Measurements from ENCODE around the gene HOXB7.

HOXB7 gene

DNA sequence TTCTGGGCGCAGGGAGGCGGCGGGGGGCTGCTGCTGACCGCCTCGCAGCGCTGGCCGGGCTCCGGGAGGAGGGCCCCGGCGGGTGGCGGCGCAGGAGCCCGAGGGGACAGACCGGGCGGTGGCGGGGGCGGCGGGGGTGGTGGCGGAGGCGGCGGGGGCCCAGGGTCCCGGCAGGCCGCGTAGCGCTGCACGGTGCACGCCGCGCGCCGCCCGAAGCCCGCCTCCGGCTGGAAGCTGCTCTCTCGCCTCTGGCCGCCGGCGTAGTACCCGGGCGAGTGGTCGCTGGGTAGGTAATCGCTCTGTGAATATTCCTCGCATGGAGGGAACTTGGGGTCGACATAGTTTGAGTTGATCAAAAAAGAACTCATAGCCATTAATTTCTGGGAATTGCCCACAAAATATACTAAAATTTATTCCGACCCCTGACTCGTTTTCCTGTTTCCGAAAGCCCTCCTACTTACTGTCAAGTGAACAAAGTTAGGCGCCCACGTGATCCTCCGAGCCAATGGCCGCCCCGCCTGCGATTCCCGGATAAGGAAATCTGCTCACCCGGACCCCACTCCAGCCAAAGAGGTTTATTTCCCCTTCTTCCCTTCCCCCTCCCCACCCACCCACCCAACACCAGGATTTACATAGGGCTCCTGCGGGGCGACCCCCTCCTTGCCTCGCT lies 32.7 kb downstream of the HOXB7 start, which contains the start of gene HOXB4:
HOXB4 (minus strand) TSS at position 405 of the 670 bp plus-strand sequence; CDS start at position 374, 31 bp downstream.
- peak; percentile 32 for DNase-seq

DNA sequence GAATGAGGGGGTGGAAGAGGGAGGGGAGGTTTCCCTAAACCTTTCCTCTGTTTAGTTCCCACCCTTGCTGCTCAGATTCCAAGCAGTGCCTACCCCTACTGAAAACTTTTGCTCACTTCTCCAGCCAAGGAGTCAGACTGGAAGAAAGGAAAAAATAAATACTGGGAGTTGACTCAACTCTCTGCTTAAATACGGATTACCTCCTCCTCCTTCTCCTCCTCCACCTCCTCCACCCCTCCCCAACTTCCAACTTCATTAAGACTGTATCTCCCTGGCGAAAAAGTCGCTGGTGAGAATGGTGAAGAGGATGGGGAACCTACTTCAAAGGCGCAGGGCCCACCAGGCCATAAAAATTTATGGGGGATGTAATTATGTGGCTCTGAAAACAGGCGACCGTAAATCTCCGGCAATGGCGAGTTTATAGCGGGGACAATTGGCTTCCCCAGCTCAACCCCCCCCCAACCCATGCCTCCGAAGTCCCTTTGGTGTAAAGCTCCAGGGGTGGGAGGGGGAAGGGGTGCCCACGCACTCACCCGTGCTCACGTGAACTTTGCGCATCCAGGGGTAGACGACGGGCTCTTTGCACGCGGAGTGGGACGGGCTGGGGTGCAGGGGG lies 33.4 kb downstream of the HOXB7 start:
- DNase-seq: no peak

DNA sequence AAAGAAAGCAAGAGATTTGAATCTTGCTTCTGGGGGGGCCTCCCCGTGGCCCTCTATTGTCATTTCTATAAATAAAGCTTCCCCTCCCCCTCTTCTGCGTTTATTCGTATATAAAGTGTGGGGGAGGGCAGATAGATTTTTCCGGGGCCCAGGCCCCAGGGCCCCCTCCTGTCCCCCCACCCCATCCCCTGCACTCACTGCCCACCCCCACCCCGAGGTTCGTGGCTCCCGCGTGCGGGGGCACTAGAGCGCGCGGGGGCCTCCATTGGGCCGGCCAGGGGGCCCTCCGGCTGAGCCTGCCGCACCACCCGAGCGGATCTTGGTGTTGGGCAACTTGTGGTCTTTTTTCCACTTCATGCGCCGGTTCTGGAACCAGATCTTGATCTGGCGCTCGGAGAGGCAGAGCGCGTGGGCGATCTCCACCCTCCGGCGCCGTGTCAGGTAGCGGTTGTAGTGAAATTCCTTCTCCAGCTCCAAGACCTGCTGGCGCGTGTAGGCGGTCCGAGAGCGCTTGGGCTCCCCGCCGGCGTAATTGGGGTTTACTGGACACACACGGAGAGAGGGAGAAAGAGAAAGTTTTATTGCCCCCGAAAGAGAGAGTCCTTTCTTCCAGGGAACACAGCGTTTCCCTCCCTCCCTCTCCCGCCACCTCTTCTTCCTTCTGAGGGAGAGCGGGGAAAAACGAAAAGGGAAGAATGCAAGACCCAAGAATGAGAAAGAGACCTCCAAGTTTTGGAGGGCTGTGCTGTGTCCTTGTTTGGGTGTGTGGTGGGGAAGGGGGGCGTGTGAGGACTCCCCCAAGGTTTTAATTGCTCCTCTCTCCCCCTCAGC lies 34.1 kb downstream of the HOXB7 start:
- DNase-seq: no peak

DNA sequence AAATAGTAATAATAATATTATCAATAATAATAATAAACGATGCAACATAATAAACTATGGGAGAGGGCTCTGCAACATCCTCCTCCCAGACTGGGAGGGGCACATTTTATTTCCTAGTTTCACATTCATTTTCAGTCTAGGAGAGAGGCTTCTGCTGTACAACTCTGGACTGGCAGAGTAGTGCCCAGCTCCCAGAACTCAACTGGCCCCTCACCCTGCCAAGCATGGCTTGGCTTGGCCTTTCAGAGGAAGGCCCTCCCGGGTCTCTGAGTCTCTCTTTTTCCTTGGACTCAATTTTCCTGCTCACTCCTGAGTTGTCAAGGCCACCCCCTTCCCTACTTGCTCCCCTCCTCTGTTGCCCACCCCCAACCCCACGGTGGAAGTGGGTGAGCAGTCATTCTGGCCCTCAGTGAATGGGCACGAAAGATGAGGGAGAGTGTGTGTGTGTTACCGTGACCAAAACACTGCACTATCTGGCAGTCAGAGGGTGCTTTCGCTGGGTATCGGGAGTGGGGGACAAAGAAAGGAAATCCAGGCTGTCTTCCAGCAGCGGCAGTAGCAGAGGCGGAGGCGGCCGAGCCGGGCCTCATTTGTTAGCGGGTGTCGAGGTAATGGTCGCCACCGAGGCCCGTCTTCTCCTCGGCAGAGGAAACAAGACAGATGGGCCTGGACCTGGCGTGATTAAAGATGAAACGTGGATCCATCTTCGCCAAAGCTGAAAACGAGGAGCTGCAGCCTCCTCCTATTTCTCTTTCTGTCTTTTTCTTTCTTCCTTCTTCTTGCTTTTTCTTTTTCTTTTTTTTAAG lies 34.9 kb downstream of the HOXB7 start:
- no peak for DNase-seq

DNA sequence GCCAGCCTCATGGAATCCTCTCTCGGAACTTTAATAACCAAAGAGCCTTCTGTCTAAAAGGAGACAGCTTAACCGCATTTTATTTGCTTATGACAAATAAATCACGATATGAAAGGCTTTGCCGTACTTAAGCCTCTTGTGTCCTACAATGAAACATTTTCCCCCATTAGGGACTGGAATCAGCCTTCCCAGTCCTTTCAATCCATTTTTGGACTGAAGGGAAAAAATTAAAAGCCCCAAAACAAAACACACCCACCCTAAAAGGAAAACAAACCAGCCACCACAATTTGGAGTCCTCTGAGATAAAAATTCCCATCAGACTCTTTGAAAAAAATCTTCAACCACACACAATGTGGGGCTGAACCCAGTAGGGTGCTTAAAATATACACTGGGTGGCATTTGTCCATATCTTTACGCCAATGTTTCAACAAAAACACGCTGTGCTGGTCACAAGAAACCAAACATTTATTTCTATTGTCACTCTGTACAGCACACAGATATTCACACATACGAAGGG lies 35.7 kb downstream of the HOXB7 start:
- no peak for DNase-seq

DNA sequence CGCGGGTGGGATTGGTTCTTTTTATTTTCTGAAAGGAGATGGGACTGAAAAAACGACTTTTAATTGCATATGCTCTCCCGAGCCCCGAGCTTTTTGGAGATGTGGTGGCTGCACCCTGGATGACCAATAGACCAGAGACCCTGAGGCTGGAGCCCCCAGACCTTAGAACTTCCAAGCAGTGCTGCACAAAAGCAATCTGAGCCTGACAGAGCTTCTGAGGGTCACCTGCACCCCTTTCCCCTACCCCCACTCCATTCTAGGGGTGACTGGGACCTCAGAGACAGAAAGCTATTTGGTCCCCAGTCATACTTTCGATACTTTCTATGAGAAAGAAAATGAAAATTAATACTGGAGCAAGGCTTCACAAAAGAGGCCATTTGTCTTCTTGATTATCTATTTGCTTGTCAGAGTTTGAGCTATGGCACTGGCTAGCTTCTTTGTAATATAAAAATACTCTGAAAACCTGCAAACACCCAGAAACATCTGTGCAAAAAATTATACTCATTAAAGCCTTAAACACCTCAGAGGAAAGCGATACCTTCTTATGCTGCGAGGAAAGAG lies 36.2 kb downstream of the HOXB7 start:
- no peak for DNase-seq

DNA sequence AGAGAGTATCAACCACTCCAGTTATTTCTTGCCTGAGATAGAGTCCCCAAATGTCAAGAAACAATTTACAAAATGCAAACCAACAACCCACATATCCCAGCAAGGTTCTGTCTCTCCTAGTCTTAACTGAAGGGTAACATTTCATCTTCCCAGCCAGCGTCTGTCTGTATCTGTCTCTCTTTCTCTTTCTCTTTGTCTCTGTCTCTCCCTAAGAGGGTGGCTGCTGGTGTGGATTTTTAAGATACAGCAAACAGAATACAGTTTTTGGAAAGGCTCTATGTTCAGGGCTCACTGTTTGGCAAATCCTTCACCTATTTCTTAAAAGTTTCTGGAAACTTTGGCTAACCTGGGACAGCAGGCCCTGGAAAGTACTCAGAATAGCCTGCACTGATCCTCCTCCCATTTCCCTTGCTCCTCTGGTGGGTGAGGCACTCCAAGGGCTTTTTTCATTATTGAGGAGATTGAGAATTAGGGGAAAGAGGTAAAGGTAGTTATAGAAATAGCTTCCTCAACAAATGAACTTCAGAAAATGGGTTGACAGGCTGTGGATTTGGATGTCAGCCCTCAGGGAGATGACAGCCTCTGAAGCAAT lies 38.9 kb downstream of the HOXB7 start:
- no peak for DNase-seq

DNA sequence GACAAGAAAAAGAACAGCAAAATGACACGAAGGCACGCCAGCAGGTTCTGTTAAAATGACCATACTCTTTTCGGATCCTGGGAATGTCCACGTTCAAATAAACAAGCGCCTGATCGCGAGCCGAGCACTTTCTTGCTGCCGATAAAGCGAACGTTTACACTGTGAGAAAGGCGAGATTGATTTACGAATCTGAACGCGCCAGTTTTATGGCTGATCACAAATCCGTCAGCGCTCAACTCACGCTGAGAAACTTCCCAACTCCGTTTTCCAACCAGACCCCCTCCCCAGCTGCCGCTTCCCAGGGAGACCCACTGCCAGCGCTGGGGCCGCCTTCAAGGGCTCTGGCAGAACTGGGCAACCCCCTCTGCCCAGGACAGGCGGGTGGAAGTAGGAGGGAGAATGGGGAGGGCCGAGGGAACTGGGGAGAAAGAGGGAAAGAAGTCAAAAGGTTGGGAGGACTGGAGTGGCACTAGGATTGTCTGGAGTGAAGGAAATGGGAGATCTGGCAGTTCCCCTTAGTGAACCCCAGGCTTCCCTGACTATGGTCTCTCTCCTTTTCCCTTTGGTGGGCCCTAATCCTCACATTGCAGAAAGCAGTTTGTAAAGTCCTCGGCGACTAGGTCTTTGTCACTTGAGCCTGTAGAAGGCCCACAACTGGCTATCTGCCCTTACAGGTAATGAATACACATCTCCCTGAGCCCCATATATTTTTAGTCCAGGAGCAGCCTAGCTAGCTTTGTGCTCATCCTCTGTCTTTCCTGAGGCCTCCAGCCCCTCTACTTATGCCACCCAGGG lies 39.6 kb downstream of the HOXB7 start:
- no peak for DNase-seq

DNA sequence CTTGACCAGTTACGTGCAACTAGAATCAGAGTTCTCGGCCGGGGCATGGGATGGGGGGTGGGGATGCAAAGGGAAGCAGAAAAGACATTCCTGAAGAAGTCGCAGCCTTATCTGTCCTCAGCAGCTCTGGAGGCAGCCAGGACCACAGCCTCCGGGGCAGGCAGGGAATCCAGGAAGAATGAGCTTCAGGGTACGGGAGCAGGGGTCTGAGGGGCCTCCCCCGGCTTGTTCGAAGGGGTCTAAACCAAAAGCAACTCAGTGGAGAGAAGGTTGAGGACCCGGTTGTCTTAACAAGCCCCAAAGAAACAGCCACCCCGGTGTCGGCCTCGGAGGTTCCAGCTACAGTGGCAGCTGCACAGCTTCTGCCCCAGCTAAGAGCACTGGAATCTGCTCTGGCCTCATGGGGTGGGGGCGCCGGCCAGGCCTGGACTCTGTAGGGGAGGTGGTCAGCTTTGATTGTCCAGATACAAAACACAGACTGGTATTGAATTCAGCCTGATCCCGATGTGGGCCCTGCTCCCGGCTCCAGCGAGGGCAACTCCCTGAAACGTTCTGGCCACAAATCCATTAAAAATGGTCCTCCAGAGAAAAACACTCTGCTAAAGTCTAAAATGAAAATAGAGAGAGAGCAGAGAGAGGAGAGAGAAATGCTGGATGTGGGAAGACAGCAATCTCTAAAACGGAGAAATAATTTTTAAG lies 40.3 kb downstream of the HOXB7 start:
- no peak for DNase-seq

DNA sequence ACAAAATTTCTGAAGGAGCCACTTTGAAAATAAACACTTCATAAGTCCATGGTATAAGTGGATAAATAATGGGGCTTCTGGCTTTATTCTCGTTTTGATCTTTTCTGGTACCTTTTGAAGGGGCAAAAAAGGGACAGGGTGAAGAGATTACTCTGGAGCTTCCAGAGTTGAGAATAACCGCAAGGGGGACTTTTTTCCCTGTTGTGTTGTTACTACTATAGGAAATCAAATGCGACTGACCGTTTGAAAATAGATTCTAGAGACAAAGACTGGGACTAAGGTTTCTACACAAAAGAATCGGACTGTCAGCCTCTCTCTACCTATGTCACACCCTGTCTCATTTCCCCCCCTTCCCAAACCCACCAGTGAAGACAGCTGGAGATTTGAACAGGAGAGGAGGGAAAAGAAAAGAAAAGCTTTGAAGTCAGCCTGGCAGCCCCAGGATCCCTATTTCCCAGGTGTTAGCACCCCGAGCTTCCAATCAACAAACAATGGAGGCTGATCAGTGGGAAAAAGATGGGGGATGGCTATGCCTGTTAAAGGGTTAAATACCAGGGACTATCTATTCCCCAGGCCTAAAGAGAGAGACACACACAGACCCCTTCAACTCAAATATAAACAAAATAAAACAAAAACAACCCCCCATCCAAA lies 41.0 kb downstream of the HOXB7 start:
- no peak for DNase-seq

DNA sequence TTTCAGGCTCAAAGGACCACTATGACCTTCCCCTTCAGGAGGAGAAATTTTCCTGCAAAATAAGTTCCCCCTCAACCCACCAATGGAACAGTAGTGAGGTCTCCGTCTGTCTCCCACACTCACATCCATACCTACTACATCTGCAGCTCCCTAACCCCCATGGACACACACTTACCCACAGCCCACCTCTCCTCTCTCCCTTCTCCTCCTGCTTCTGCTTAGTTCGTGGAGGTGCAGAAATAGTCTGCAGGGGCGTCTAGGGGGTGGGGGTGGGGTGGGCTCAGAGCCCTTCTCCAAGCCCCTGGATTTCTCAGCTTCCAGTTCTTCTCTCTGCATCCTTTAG lies 41.6 kb downstream of the HOXB7 start:
- DNase-seq: no peak

DNA sequence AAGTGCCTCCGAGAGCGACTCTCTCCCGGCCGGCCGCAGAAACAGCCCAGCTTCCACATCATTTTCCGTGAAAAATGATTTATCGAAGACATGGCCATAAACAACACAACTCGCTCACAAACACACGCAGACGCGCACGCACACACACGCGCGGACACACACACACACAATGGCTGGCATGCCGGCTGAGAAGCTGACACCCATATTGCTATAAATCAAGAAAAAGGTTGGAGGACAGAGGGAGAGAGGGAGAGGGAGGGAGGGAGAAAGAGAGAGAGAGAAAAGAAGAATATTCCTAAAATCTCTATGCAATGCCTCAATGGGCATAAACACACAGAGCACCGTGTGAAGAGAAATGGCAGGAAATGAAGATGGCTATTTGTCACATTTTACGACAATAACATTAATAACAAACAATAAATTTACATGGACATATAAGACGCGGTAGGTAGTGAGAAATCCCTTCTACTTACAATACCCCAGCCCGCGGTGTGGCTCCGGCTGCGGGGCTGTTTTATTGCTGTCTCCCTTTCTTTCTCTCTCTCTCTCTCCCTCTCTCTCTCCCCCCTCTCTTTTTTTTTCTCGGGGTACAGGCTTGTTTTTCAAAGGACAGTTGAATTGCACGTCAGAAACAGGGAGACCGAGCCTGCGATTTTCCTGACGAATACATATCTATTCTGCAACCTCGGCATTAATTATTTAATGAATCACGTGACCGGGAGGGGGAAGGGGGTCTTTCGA lies 42.1 kb downstream of the HOXB7 start:
- peak; percentile 17 for DNase-seq

DNA sequence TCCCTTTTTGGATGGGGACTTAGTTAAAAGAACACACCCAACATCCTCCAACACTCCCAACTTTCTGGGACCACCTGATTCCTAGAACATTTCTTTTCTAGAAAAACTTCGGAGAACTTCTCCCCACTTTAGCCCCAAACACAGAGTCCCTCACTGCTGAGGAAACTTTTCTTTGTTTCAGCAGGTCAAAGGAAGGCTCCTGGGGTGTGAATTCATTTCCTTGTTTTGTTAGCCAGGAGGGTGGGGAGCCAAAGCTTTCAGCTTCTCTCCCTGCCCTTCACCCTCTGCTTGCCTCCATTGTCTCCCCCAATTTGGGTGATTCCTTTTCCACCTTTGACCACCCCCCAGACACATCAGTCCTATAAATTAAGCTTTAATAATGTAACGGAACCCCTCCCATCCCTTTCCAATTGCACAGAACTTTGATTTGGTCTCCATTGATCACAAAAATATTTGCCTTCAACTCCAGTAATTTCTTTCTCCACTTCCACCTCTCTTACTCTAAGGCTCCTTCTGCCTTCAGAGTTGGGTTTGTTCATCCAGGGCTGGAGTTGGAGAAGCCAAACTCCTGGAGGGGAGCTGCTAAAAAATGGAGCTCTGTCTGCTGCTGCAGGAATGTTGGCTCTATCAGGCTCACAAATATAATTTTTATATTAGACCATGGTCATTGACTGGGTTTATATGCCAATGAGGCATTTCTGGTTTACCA lies 43.0 kb downstream of the HOXB7 start:
- DNase-seq: no peak

DNA sequence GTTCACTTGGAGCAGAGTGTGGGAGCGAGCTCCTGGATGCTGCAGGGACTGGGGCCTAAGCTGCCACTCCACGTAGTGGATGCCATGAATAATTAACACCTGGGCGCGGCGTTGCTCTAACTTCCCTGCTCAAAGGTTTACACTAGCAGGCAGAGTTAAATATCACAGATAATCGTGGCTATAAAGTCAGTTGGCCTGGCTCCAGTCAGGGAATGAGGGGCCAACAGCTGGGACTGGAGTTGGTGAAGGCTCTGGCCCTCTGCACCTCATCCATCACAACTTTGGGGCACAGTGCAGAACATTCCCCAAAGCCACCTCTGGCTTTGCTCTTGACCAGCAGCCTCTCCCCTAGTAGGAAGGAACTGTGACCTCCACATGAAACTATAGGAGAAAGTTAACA lies 43.6 kb downstream of the HOXB7 start:
- DNase-seq: no peak

DNA sequence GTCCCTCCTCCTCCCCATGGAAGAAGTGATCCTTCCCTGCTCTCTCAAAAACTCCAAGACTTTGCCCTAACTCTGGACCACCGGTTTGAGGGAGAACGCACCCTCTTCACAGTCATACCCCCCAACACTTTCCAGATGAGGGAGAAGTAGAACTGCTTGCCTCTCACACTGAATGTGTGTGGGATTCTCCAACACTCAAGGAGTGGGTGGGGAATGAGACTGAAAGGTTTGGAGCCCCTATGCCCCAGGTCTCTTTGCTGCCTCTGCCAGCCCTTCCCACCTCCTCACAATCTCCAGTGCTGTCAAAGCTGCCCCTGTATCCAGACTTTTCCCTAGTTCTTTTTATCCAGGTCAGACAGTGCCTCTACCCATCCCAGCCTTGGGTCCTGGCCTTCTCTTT lies 44.1 kb downstream of the HOXB7 start:
- DNase-seq: no peak

DNA sequence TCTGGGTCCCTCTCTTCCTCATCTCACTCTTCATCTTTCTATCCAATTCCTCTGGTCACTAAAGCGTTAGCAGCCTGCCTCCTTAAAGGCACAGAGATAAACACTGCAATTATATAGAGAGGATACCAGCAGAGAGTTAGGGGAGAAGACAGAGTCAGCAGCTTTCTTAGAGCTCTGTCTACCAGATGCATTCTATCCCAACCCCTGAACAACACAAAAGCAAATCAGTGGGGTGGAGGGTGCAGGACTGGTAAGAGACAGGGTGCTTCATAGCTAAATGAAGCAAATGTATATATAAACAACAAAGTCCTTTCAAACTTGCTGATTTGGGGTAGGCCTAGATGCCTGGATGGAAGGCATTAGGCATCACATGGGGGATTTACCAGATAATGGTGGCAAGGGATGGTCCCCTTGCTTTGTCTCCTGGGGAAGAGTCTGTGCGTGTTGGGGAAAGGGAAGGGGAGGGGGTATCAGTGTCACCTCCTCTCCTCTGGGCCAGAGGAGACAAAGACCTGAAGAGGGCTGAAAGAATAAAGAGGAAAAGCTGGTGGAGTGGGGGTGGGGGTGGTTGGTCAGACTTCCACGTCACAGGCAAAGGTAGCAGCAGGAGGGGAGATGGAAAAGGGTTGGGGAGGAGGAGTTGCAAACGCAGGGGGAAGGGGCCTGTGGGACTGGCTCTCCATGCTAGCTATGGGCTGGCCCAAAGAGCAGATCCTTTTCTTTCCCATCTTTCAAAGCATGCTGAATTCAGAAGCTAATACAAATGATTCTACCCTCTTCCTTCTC lies 44.7 kb downstream of the HOXB7 start:
- no peak for DNase-seq

DNA sequence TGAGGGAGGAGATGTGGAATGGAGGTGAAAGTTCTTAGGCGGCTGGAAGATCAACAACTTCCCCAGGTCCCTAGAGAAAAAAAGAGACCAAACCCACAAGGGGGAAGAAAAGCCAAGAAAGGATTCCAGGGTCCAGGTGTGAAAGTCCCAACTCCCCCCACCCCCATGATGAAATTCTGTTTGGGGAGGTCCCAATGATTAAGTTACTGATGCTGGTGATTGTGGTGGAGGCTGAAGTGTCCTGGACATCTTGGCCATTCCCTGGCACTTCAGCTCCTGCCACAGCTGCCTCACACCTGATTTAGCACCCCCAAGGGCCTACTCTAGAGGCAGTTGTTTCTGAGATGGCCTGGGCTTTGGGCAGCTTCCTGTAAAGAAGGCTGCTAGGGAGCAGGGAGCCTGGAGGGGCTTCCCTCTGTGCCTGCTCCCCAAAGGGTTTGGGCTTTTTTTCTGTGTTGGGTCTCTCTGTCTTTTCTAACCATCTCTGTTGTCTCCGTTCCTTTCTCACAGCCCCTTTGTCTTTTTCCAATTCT lies 45.7 kb downstream of the HOXB7 start:
- DNase-seq: no peak
